Coronary artery (tissue), 2 donors: ENCODE data around the gene GPSM1.

ENCODE experiments used
- DNase-seq: peaks from one replicate; pipeline ENCODE4 v3.0.0-alpha.2; 2017; ENCODE audit warnings: low spot score
- H3K27ac ChIP-seq, 2 donors: fragments of 200-600 bp; sonication (generic); one replicate each; pipeline ENCODE4 v1.5.1; 2016 to 2019
- H3K4me3 ChIP-seq: fragments of 200-600 bp; sonication (generic); 2 replicates; pipeline ENCODE4 v1.5.1; 2016; ENCODE audit warnings: mild to moderate bottlenecking, moderate library complexity
- TF ChIP-seq, protein P1 (sequence below): fragments of 200-600 bp; sonication (generic); IDR thresholded peaks from one replicate; pipeline ENCODE4 v1.5.1; 2019; ENCODE audit warnings: antibody characterized with exemption

Gene GPSM1

DNA sequence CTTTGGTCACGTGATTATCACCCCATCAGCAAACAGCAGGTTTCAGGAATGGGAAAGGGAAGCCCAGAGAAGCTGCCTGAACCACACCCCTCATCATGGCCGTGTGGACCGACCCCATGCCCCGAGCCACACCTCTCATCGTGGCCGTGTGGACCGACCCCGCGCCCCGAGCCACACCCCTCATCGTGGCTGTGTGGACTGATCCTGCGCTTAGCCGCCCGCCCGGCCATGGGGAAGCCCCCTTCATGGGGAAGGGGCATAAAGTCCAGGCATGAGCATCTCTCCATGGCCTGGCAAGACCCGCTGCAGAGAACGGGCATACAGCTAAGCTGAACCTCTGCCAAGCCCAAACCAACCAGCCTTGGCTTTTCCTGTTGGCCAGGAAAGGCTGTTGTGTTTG, 66.2 kb downstream of the GPSM1 start:
- Histone ChIP-seq H3K27ac (peak overlapping the region in 1 of 2 donors; percentile 40), H3K4me3 (no peak overlapping the region)
- no peak for DNase-seq
- TF ChIP-seq, protein P1, sequence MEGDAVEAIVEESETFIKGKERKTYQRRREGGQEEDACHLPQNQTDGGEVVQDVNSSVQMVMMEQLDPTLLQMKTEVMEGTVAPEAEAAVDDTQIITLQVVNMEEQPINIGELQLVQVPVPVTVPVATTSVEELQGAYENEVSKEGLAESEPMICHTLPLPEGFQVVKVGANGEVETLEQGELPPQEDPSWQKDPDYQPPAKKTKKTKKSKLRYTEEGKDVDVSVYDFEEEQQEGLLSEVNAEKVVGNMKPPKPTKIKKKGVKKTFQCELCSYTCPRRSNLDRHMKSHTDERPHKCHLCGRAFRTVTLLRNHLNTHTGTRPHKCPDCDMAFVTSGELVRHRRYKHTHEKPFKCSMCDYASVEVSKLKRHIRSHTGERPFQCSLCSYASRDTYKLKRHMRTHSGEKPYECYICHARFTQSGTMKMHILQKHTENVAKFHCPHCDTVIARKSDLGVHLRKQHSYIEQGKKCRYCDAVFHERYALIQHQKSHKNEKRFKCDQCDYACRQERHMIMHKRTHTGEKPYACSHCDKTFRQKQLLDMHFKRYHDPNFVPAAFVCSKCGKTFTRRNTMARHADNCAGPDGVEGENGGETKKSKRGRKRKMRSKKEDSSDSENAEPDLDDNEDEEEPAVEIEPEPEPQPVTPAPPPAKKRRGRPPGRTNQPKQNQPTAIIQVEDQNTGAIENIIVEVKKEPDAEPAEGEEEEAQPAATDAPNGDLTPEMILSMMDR: no peak

DNA sequence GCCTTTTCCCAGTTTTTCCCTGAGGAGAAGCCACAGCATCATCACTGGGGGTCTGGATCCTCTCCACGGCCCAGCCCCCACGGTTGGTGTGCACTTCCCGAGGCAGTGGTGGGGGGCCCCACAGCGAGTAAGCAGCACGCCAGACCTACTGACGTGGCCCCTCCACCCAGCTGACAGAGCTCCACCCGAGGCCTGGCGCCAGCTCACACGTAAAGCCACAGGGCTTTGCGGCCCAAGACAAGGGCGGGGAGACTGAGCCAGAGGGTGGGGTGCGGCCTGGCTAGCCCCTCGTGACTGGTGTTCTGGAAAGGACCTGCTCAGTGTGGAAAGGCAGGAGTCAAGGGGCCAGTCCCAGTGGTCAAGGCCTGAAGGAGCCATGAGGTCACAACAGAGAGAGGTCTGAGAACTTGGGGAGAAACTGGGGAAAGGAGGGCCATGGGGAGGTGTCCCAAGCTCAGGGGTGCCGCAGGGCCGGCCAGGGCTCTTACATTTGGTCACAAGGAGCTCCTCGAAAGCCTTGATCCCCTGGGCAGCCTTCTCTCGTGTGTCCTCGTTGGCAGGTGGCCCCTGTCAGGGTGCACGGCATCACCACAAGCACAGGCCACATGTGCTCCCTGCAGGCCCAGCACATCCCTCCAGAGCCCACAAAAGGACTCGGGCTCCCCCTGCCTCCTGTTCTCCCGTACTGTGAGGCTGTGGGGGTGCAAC, 67.1 kb downstream of the GPSM1 start:
- TF ChIP-seq, protein P1: no peak
- Histone ChIP-seq H3K4me3 (no peak overlapping the region), H3K27ac (peak overlapping the region in 1 of 2 donors; percentile 25)
- no peak for DNase-seq

DNA sequence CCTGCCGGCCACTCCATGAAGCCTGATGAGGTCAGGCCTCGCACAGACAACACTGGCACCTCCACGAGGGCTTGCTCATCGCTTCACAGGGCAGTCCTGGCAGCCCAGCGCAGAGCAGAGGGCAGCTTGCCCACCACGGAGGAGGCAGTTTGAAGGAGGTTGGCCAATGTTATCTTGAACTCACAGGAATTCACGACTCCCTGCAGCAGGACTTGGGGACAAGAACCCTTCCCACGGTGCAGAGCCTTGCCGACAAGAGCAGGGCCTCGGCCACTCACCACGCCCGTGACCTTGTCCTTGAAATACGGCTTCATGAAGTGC, 67.6 kb downstream of the GPSM1 start:
- no peak for DNase-seq
- TF ChIP-seq, protein P1: no peak
- Histone ChIP-seq H3K27ac (peak overlapping the region in 1 of 2 donors; percentile 25), H3K4me3 (no peak overlapping the region)

DNA sequence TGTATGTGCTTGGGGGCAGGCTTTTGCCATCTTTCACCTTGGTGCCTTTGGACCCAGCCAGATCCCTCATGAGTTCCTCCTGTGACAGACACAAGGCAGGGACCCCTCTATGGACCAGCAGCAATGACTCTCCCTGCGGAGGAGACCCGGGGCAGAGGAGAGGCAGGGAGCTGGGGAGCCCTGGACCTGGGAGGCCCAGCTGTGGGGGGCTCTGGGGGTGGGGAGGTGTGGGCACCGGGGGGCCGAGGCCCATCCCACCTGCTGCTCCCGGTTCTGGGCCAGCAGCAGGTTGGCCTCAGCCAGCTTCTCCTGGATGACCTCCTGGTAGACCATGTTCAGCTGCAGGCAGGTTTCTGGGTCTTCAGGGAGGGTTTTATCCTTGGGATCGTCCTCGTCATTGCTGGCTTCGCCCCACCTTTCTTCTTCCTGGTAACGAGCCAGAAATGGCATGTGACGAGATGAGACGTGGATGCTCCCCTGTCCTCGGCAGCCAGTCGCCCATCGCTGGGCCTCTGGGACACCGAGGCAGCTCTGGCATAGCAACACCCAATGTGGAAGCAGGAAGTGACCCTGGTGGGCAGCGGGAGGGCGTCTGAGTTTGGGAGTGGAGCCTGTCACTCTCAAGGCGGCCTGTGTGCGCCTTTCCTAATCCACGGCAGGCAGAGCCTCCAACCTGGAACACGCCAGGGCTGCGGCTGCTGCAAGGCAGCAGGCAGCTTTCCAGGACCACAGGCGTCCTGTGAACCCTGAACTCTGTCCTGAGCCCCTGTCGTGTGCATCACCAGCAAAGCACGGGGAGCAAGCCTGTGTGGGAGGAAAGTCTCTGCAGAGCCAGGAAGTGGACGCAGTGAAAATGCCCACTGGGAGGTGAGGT, 68.2 kb downstream of the GPSM1 start:
- no peak for DNase-seq
- TF ChIP-seq, protein P1: no peak
- H3K27ac ChIP-seq: no peak overlapping the region
- H3K4me3 ChIP-seq: no peak overlapping the region

DNA sequence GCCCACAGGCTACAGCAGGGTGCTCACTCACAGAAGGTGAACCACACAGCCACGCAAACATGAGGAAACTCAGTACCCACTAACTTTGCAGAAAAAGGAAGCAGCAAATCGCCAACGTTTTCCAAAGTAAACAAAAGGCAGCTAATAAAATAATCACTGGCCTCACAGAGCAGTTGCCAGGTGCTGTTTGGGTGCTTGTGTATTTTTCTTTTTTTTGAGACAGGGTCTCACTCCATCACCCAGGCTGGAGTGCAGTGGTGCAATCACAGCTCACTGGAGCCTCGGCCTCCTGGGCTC, 68.8 kb downstream of the GPSM1 start:
- DNase-seq: no peak
- TF ChIP-seq, protein P1: no peak
- Histone ChIP-seq H3K4me3 (no peak overlapping the region), H3K27ac (no peak overlapping the region)

DNA sequence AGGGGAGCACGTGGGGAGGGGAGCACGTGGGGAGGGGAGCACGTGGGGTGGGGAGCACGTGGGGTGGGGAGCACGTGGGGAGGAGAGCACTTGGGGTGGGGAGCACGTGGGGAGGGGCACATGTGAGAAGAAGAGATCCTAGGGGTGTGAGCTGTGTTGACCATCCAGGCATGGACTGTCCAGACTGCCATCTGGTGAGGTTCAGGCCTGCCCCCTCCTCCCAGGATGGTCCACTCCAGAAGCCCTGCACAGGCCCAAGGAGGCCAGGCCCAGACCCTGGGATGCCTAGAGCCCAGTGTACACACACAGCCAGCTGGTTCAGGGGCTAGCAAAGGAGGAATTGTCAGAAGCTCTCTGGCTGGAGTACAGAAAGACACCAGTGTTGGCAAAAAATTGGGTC, 70.3 kb downstream of the GPSM1 start:
- DNase-seq: no peak

More for the DNA sequence above, 70.3 kb downstream of the GPSM1 start:
- TF ChIP-seq, protein P1: no peak
- Histone ChIP-seq H3K4me3 (no peak overlapping the region), H3K27ac (no peak overlapping the region)
